Gastroesophageal sphincter (tissue), 4 donors: Measurements from ENCODE around the gene KAT2A. TPM values are rescaled to one million over a fixed set of nuclear protein-coding genes. Genes with fewer than 3 reads are reported as not detected.

ENCODE experiments used
- ATAC-seq: fragments of 150-250 bp; one replicate; pipeline ENCODE4 v1.9.1; 2016; ENCODE audit warnings: mild to moderate bottlenecking, moderate library complexity
- H3K27ac ChIP-seq, 4 donors: fragments of 200-600 bp; sonication (generic) in 3 of 4; 1 replicate in 3 of 4; 2 replicates in 1 of 4; pipeline ENCODE4 v1.5.1; 2016 to 2019
- H3K27me3 ChIP-seq: fragments of 200-600 bp; sonication (generic); one replicate; pipeline ENCODE4 v1.5.1; 2019
- H3K36me3 ChIP-seq, 2 donors: fragments of 200-600 bp; sonication (generic); one replicate each; pipeline ENCODE4 v1.5.1; 2019; ENCODE audit warnings: control low read depth in 1 of 2
- H3K4me1 ChIP-seq, 3 donors: fragments of 200-600 bp; sonication (generic); 1 replicate in 2 of 3; 2 replicates in 1 of 3; pipeline ENCODE4 v1.5.1; 2016 to 2019; ENCODE audit warnings: control low read depth in 2 of 3
- H3K4me3 ChIP-seq, 2 donors: fragments of 200-600 bp; sonication (generic); one replicate each; pipeline ENCODE4 v1.5.1; 2019; ENCODE audit warnings: mild to moderate bottlenecking in 1 of 2, moderate library complexity in 1 of 2
- H3K9me3 ChIP-seq, 3 donors: fragments of 200-600 bp; sonication (generic); one replicate each; pipeline ENCODE4 v1.5.1; 2017 to 2019; ENCODE audit warnings: control low read depth in 2 of 3
- CTCF ChIP-seq, 4 experiments: fragments of 200-600 bp in 2 of 4; fragments of 450-650 bp in 2 of 4; sonication (generic) in 1 of 4; IDR thresholded peaks; one replicate each; pipeline ENCODE4 v1.5.1; 2017 to 2019; ENCODE audit warnings: antibody characterized with exemption in 4 of 4, mild to moderate bottlenecking in 2 of 4, moderate library complexity in 2 of 4
- EP300 ChIP-seq: sonication (generic); formaldehyde crosslinking; IDR thresholded peaks from one replicate; pipeline ENCODE4 v1.6.1; 2017; ENCODE audit warnings: antibody characterized with exemption, mild to moderate bottlenecking
- POLR2A ChIP-seq, 2 donors: fragments of 450-650 bp; IDR thresholded peaks; one replicate each; pipeline ENCODE4 v1.6.1; 2017; ENCODE audit warnings: antibody characterized with exemption in 2 of 2, mild to moderate bottlenecking in 2 of 2, moderate library complexity in 1 of 2
- POLR2AphosphoS5 ChIP-seq: sonication (generic); formaldehyde crosslinking; IDR thresholded peaks from one replicate; pipeline ENCODE4 v1.6.1; 2017; ENCODE audit warnings: antibody characterized with exemption
- WGBS, 2 donors: methylation state at CpG; one replicate each; pipeline ENCODE4 v1.1.5; 2018; ENCODE audit warnings: low coverage in 1 of 2; 5-methylcytosine and 5-hydroxymethylcytosine counted together
- total RNA-seq, 4 donors: library from RNA; depleted of rRNA; stranded (reverse); fragments of >200 nt; gene quantifications; one replicate each; pipeline ENCODE4 v1.1.0, GENCODE V29; 2016

Gene KAT2A
- total RNA-seq, 4 donors from 2014 or later = 10.3 to 51.2 (median 19.3) TPM

GRCh38 chr17:42107124-42107523 lies 14.0 kb downstream of the KAT2A start:
- Histone ChIP-seq H3K27ac (no peak overlapping the region), H3K9me3 (no peaks in the 10 kb centered on the region), H3K36me3 (peaks cover 0 to 64% of the 10 kb centered on the region in 2 donors), H3K4me1 (peaks cover 0 to 29% (median 11%) of the 10 kb centered on the region in 3 donors), H3K4me3 (peak overlapping the region in 1 of 2 donors; percentile 39), H3K27me3 (no peaks in the 10 kb centered on the region)
- WGBS, 2 donors = 56 to 85% methylated on average over 3 to 6 of the region's 6 CpGs
- ATAC-seq = no peak
- no peak for TF ChIP-seq POLR2AphosphoS5
- no peak for TF ChIP-seq POLR2A (IDR thresholded peaks at IDR 0.05)
- no peak for TF ChIP-seq CTCF (IDR thresholded peaks at IDR 0.05)
- no peak for TF ChIP-seq EP300

GRCh38 chr17:42106009-42106408 lies 15.2 kb downstream of the KAT2A start:
- ATAC-seq = no peak
- Histone ChIP-seq H3K4me1 (peaks cover 0 to 22% (median 4%) of the 10 kb centered on the region in 3 donors), H3K27me3 (no peaks in the 10 kb centered on the region), H3K27ac (no peak overlapping the region), H3K9me3 (no peaks in the 10 kb centered on the region), H3K4me3 (no peak overlapping the region), H3K36me3 (peaks cover 0 to 64% of the 10 kb centered on the region in 2 donors)
- WGBS, 2 donors = 100% methylated on average over 2 of the region's 2 CpGs; no CpG with 5 or more reads in 1 of the 2 donors
- TF ChIP-seq POLR2AphosphoS5 = no peak
- TF ChIP-seq EP300 = no peak
- no peak for TF ChIP-seq CTCF (IDR thresholded peaks at IDR 0.05)
- no peak for TF ChIP-seq POLR2A (IDR thresholded peaks at IDR 0.05)

- no peaks in the 10 kb centered on the region for H3K9me3 ChIP-seq
- WGBS, 2 donors = 43 to 93% methylated on average over 1 to 3 of the region's 3 CpGs
Measured at GRCh38 chr17:42104264-42104663, 16.9 kb downstream of the KAT2A start.

GRCh38 chr17:42103221-42103954 lies 17.8 kb downstream of the KAT2A start:
- WGBS, 2 donors = 83% methylated on average over 1 of the region's 11 CpGs; no CpG with 5 or more reads in 1 of the 2 donors
- TF ChIP-seq POLR2AphosphoS5 (no peak), POLR2A (IDR thresholded peaks at IDR 0.05) (no peak), EP300 (no peak)
- Histone ChIP-seq H3K9me3 (no peaks in the 10 kb centered on the region), H3K36me3 (peaks cover 0 to 49% of the 10 kb centered on the region in 2 donors), H3K27me3 (peaks cover 4% of the 10 kb centered on the region), H3K4me1 (peaks cover 0 to 18% (median 4%) of the 10 kb centered on the region in 3 donors), H3K4me3 (no peak overlapping the region), H3K27ac (no peak overlapping the region)
- ATAC-seq = no peak

More at GRCh38 chr17:42104264-42104663, 16.9 kb downstream of the KAT2A start:
- Histone ChIP-seq H3K4me3 (no peak overlapping the region), H3K36me3 (peaks cover 0 to 58% of the 10 kb centered on the region in 2 donors), H3K4me1 (peaks cover 0 to 15% (median 3%) of the 10 kb centered on the region in 3 donors), H3K27me3 (no peaks in the 10 kb centered on the region), H3K27ac (no peak overlapping the region)
- TF ChIP-seq POLR2AphosphoS5 (no peak), CTCF (IDR thresholded peaks at IDR 0.05) (no peak), POLR2A (IDR thresholded peaks at IDR 0.05) (no peak), EP300 (no peak)
- ATAC-seq = no peak

GRCh38 chr17:42101513-42102292 lies 19.5 kb downstream of the KAT2A start:
- peaks cover 21% of the 10 kb centered on the region for H3K27me3 ChIP-seq
- no peaks in the 10 kb centered on the region for H3K9me3 ChIP-seq
- H3K36me3 ChIP-seq = peaks cover 0 to 35% of the 10 kb centered on the region in 2 donors
- H3K27ac ChIP-seq = no peak overlapping the region
- peaks cover 0 to 17% (median 4%) of the 10 kb centered on the region in 3 donors for H3K4me1 ChIP-seq
- 66 to 100% methylated on average over 1 to 3 of the region's 14 CpGs for WGBS, 2 donors
- H3K4me3 ChIP-seq = no peak overlapping the region
- TF ChIP-seq POLR2AphosphoS5 = no peak
- TF ChIP-seq CTCF (IDR thresholded peaks at IDR 0.05) = peak in 3 of 4 experiments; percentile 60 to 83 (median 72)
- peak; percentile 78 for ATAC-seq
